ENCODE results near the gene KIAA1614.

Gene KIAA1614

DNA sequence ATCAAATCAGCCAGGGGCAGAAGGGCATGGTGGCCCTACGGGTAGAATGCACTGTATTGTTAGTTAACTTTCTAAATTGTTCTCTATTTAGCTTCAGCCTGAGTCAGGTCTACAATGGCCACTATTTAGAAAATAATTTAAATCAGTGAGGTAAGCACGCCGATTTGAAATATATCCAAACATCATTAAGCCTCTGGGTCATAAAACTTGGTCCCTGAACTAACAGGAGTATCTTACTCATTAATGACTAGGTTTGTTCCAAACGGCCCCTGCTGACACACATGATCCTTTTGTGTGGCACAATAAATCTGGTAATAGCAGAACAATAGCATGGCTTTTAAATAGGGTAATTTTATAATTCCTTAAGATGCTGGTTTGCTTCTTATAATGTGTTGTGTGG, 61.5 kb downstream of the KIAA1614 start:
- Histone ChIP-seq H3K9me3 (replicated peaks; ENCODE audit: insufficient read depth, low read length) (no peaks in the 10 kb centered on the region), H3K27me3 (replicated peaks; ENCODE audit: insufficient read depth, low read length) (no peaks in the 10 kb centered on the region), H3K4me2 (ENCODE audit: low read depth, low read length) (no peak overlapping the region), H3K27ac (ENCODE audit: low read length) (no peak overlapping the region), H3K9me2 (replicated peaks; ENCODE audit: insufficient read depth, low read length) (no peaks in the 10 kb centered on the region), H4K20me1 (ENCODE audit: insufficient read depth, low read length) (no peaks in the 10 kb centered on the region), H3K4me1 (ENCODE audit: low read length) (0 out of 2 replicates have a peak, but pooled peaks cover 3% of the 10 kb centered on the region), H3F3A (ENCODE audit: insufficient read depth, low read length) (no peaks in the 10 kb centered on the region), H2AFZ (ENCODE audit: low read length) (no peak overlapping the region), H3K4me3 (ENCODE audit: low read length) (no peak overlapping the region), H3K9ac (ENCODE audit: low read length) (no peak overlapping the region), H3K36me3 (replicated peaks; ENCODE audit: insufficient read depth, low read length) (no peaks in the 10 kb centered on the region), H3K79me2 (ENCODE audit: low read length) (no peaks in the 10 kb centered on the region)
- no peak for DNase-seq
- TF ChIP-seq EZH2 (optimal IDR thresholded peaks at IDR 0.05; ENCODE audit: low read depth, low read length): no peak
- no peak for TF ChIP-seq EZH2phosphoT487 (IDR thresholded peaks at IDR 0.05; ENCODE audit: low read length)
- TF ChIP-seq, protein P1, sequence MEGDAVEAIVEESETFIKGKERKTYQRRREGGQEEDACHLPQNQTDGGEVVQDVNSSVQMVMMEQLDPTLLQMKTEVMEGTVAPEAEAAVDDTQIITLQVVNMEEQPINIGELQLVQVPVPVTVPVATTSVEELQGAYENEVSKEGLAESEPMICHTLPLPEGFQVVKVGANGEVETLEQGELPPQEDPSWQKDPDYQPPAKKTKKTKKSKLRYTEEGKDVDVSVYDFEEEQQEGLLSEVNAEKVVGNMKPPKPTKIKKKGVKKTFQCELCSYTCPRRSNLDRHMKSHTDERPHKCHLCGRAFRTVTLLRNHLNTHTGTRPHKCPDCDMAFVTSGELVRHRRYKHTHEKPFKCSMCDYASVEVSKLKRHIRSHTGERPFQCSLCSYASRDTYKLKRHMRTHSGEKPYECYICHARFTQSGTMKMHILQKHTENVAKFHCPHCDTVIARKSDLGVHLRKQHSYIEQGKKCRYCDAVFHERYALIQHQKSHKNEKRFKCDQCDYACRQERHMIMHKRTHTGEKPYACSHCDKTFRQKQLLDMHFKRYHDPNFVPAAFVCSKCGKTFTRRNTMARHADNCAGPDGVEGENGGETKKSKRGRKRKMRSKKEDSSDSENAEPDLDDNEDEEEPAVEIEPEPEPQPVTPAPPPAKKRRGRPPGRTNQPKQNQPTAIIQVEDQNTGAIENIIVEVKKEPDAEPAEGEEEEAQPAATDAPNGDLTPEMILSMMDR (IDR thresholded peaks at IDR 0.05; ENCODE audit: low read length): no peak

DNA sequence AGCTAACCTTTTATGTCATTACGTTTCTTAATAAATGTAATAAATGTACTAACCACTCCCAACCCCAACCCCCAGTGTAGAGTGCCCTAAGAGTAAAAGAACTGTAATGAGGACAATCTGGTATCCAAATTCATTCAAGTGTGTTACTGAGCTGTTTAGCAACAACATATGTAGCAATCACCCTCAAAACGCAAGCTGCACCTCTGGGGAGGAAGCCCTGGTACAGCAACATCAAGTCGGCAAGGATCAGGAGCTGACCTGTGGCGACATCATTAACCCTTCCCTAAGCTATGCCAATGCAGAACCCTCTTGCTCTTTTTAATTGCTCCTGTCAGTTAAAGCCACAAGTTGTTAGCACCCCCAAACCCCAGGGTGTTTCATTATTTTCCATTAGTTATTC, 62.9 kb downstream of the KIAA1614 start:
- Histone ChIP-seq H3K79me2 (ENCODE audit: low read length) (no peaks in the 10 kb centered on the region), H3K9me3 (replicated peaks; ENCODE audit: insufficient read depth, low read length) (no peaks in the 10 kb centered on the region), H3K27ac (ENCODE audit: low read length) (no peak overlapping the region), H3F3A (ENCODE audit: insufficient read depth, low read length) (no peaks in the 10 kb centered on the region), H3K9me2 (replicated peaks; ENCODE audit: insufficient read depth, low read length) (no peaks in the 10 kb centered on the region), H4K20me1 (ENCODE audit: insufficient read depth, low read length) (no peaks in the 10 kb centered on the region), H3K27me3 (replicated peaks; ENCODE audit: insufficient read depth, low read length) (no peaks in the 10 kb centered on the region), H3K9ac (ENCODE audit: low read length) (no peak overlapping the region), H3K36me3 (replicated peaks; ENCODE audit: insufficient read depth, low read length) (no peaks in the 10 kb centered on the region), H2AFZ (ENCODE audit: low read length) (no peak overlapping the region), H3K4me3 (ENCODE audit: low read length) (no peak overlapping the region), H3K4me1 (ENCODE audit: low read length) (0 out of 2 replicates have a peak, but pooled peaks cover 3% of the 10 kb centered on the region), H3K4me2 (ENCODE audit: low read depth, low read length) (no peak overlapping the region)
- DNase-seq: no peak
- TF ChIP-seq EZH2phosphoT487 (IDR thresholded peaks at IDR 0.05; ENCODE audit: low read length): no peak
- TF ChIP-seq, protein P1 (IDR thresholded peaks at IDR 0.05; ENCODE audit: low read length): no peak
- TF ChIP-seq EZH2 (optimal IDR thresholded peaks at IDR 0.05; ENCODE audit: low read depth, low read length): no peak

DNA sequence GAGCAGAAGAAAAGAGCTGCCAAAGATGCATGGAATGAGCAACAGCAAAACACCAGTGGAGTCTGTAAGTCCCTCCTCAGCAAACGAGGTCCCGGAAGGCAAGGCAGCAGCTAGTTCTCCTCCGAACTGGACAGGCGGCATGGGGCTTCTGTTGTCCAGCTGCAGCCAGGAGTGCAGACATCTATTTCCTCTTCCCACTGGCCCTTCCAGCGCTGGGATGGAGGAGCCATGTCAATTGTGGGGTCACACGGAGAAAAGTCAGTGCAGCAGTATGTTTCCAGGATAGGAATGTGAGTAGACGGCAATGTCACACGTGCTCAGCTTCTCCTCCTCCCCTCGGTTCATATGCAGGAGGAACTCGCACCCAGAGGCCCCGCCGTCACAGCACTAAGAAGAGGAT, 63.5 kb downstream of the KIAA1614 start:
- Histone ChIP-seq H3K4me2 (ENCODE audit: low read depth, low read length) (no peak overlapping the region), H3F3A (ENCODE audit: insufficient read depth, low read length) (no peaks in the 10 kb centered on the region), H2AFZ (ENCODE audit: low read length) (no peak overlapping the region), H3K9me3 (replicated peaks; ENCODE audit: insufficient read depth, low read length) (no peaks in the 10 kb centered on the region), H3K79me2 (ENCODE audit: low read length) (no peaks in the 10 kb centered on the region), H3K36me3 (replicated peaks; ENCODE audit: insufficient read depth, low read length) (no peaks in the 10 kb centered on the region), H3K27me3 (replicated peaks; ENCODE audit: insufficient read depth, low read length) (no peaks in the 10 kb centered on the region), H3K9me2 (replicated peaks; ENCODE audit: insufficient read depth, low read length) (no peaks in the 10 kb centered on the region), H3K27ac (ENCODE audit: low read length) (no peak overlapping the region), H3K9ac (ENCODE audit: low read length) (no peak overlapping the region), H3K4me3 (ENCODE audit: low read length) (no peak overlapping the region), H3K4me1 (ENCODE audit: low read length) (0 out of 2 replicates have a peak, but pooled peaks cover 3% of the 10 kb centered on the region), H4K20me1 (ENCODE audit: insufficient read depth, low read length) (no peaks in the 10 kb centered on the region)
- no peak for DNase-seq
- TF ChIP-seq EZH2phosphoT487 (IDR thresholded peaks at IDR 0.05; ENCODE audit: low read length): no peak
- TF ChIP-seq EZH2 (optimal IDR thresholded peaks at IDR 0.05; ENCODE audit: low read depth, low read length): no peak
- TF ChIP-seq, protein P1 (IDR thresholded peaks at IDR 0.05; ENCODE audit: low read length): no peak

Data from MM.1S (cell line).